Large intestine (tissue), 3 donors: ENCODE data around the gene EPS8. TPM values are rescaled to one million over a fixed set of nuclear protein-coding genes. Genes with fewer than 3 reads are reported as not detected.
"Not testable (repeated sequence)": the region's sequence is repeated elsewhere in the genome, so short reads cannot be mapped to it uniquely, and the experiment has no call there.

ENCODE experiments used
- DNase-seq, 2 donors: peaks; one replicate each; pipeline versions ENCODE4 v3.0.0 to v3.0.0-alpha.2; 2013
- H3K27ac ChIP-seq: one replicate; pipeline ENCODE4 v1.5.1; 2013; ENCODE audit warnings: low read length
- H3K27me3 ChIP-seq: 2 replicates; pipeline ENCODE4 v1.6.1; 2013; ENCODE audit warnings: low read length; ENCODE audit not compliant: control insufficient read depth, insufficient read depth
- H3K36me3 ChIP-seq: 2 replicates; pipeline ENCODE4 v1.6.1; 2013; ENCODE audit warnings: low read length; ENCODE audit not compliant: control insufficient read depth, insufficient read depth
- H3K4me1 ChIP-seq: one replicate; pipeline ENCODE4 v1.6.1; 2013; ENCODE audit warnings: low read length; ENCODE audit not compliant: control insufficient read depth, insufficient read depth
- H3K4me3 ChIP-seq: one replicate; pipeline ENCODE4 v1.5.1; 2013; ENCODE audit warnings: low read length
- H3K9me3 ChIP-seq: one replicate; pipeline ENCODE4 v1.6.1; 2013; ENCODE audit warnings: mild to moderate bottlenecking, low read depth, low read length, moderate library complexity; ENCODE audit not compliant: control insufficient read depth
- WGBS: methylation state at CpG from one replicate; pipeline ENCODE4 v1.1.5; 2013; ENCODE audit warnings: low lambda C conversion rate; ENCODE audit not compliant: insufficient coverage; 5-methylcytosine and 5-hydroxymethylcytosine counted together
- polyA plus RNA-seq: library from polyadenylated mRNA; unstranded; fragments of 120-200 nt; gene quantifications from one replicate; pipeline ENCODE4 v1.2.1, GENCODE V29; 2013

The EPS8 gene
- polyA plus RNA-seq, 1 donor, result 61.6 TPM

GRCh38 chr12:15762162-15762561 is 27.0 kb downstream of the EPS8 start:
- 100% methylated on average over 1 of the region's 7 CpGs for WGBS
- peaks cover 12% of the 10 kb centered on the region for H3K9me3 ChIP-seq
- not testable (repeated sequence) for H3K27ac ChIP-seq

GRCh38 chr12:15757553-15758255 is 31.5 kb downstream of the EPS8 start:
- peak; percentile 77 to 82 for DNase-seq
- H3K27ac ChIP-seq, result peak overlapping the region; percentile 67

More at GRCh38 chr12:15762162-15762561, 27.0 kb downstream of the EPS8 start:
- not testable (repeated sequence) for H3K4me3 ChIP-seq, H3K27me3 ChIP-seq, H3K36me3 ChIP-seq, DNase-seq, H3K4me1 ChIP-seq

GRCh38 chr12:15756822-15757221 is 32.4 kb downstream of the EPS8 start:
- H3K36me3 ChIP-seq, result no peaks in the 10 kb centered on the region
- no CpG with 5 or more reads among the region's 1 CpG for WGBS
- peaks cover 4% of the 10 kb centered on the region for H3K4me1 ChIP-seq
- no peak for DNase-seq
- H3K27ac ChIP-seq, result peak overlapping the region; percentile 9
- no peaks in the 10 kb centered on the region for H3K27me3 ChIP-seq
- peaks cover 8% of the 10 kb centered on the region for H3K9me3 ChIP-seq
- H3K4me3 ChIP-seq, result no peak overlapping the region

More at GRCh38 chr12:15757553-15758255, 31.5 kb downstream of the EPS8 start:
- peaks cover 4% of the 10 kb centered on the region for H3K4me1 ChIP-seq
- WGBS, result 90% methylated on average over 2 of the region's 7 CpGs
- peaks cover 9% of the 10 kb centered on the region for H3K9me3 ChIP-seq
- no peaks in the 10 kb centered on the region for H3K27me3 ChIP-seq
- H3K4me3 ChIP-seq, result no peak overlapping the region
- H3K36me3 ChIP-seq, result no peaks in the 10 kb centered on the region

GRCh38 chr12:15754233-15754632 is 35.0 kb downstream of the EPS8 start:
- Histone ChIP-seq H3K27me3 (no peaks in the 10 kb centered on the region), H3K4me3 (no peak overlapping the region), H3K9me3 (no peaks in the 10 kb centered on the region), H3K36me3 (no peaks in the 10 kb centered on the region), H3K4me1 (peaks cover 4% of the 10 kb centered on the region), H3K27ac (no peak overlapping the region)
- 100% methylated on average over 1 of the region's 2 CpGs for WGBS
- DNase-seq, result no peak

- Histone ChIP-seq H3K36me3 (no peaks in the 10 kb centered on the region), H3K9me3 (no peaks in the 10 kb centered on the region), H3K27me3 (no peaks in the 10 kb centered on the region), H3K27ac (no peak overlapping the region), H3K4me3 (no peak overlapping the region), H3K4me1 (peaks cover 4% of the 10 kb centered on the region)
- DNase-seq, result no peak
These were observed 36.4 kb downstream of the EPS8 start for GRCh38 chr12:15752785-15753184.

- no peak overlapping the region for H3K4me3 ChIP-seq
- no peak for DNase-seq
- H3K27ac ChIP-seq, result no peak overlapping the region
- no peaks in the 10 kb centered on the region for H3K36me3 ChIP-seq
- H3K4me1 ChIP-seq, result no peaks in the 10 kb centered on the region
- no peaks in the 10 kb centered on the region for H3K9me3 ChIP-seq
- no CpG with 5 or more reads among the region's 2 CpGs for WGBS
- H3K27me3 ChIP-seq, result no peaks in the 10 kb centered on the region
These were observed 37.4 kb downstream of the EPS8 start for GRCh38 chr12:15751741-15752140.

GRCh38 chr12:15749937-15750336 is 39.3 kb downstream of the EPS8 start:
- DNase-seq, result no peak
- no peaks in the 10 kb centered on the region for H3K27me3 ChIP-seq
- no peak overlapping the region for H3K4me3 ChIP-seq
- H3K4me1 ChIP-seq, result no peaks in the 10 kb centered on the region
- no CpG with 5 or more reads among the region's 4 CpGs for WGBS
- no peaks in the 10 kb centered on the region for H3K36me3 ChIP-seq
- H3K27ac ChIP-seq, result no peak overlapping the region
- no peaks in the 10 kb centered on the region for H3K9me3 ChIP-seq

- not testable (repeated sequence) for DNase-seq, H3K9me3 ChIP-seq
- WGBS, result no CpG with 5 or more reads among the region's 3 CpGs
These were observed 47.3 kb downstream of the EPS8 start for GRCh38 chr12:15741870-15742269.

GRCh38 chr12:15741082-15741481 is 48.1 kb downstream of the EPS8 start:
- WGBS, result no CpG with 5 or more reads among the region's 2 CpGs

More at GRCh38 chr12:15741870-15742269, 47.3 kb downstream of the EPS8 start:
- not testable (repeated sequence) for H3K27me3 ChIP-seq, H3K36me3 ChIP-seq, H3K4me3 ChIP-seq, H3K27ac ChIP-seq
- peaks cover 11% of the 10 kb centered on the region for H3K4me1 ChIP-seq

GRCh38 chr12:15740389-15740788 is 48.8 kb downstream of the EPS8 start:
- not testable (repeated sequence) for H3K36me3 ChIP-seq, H3K9me3 ChIP-seq, DNase-seq, H3K27me3 ChIP-seq, H3K27ac ChIP-seq, H3K4me3 ChIP-seq
- WGBS, result no CpG with 5 or more reads among the region's 5 CpGs
- peaks cover 21% of the 10 kb centered on the region for H3K4me1 ChIP-seq

More at GRCh38 chr12:15741082-15741481, 48.1 kb downstream of the EPS8 start:
- H3K27ac ChIP-seq, result no peak overlapping the region
- H3K4me3 ChIP-seq, result no peak overlapping the region
- H3K27me3 ChIP-seq, result no peaks in the 10 kb centered on the region
- DNase-seq, result no peak
- peaks cover 18% of the 10 kb centered on the region for H3K4me1 ChIP-seq
- no peaks in the 10 kb centered on the region for H3K36me3 ChIP-seq
- H3K9me3 ChIP-seq, result no peaks in the 10 kb centered on the region

- Histone ChIP-seq H3K9me3 (no peaks in the 10 kb centered on the region), H3K4me1 (peaks cover 23% of the 10 kb centered on the region), H3K36me3 (no peaks in the 10 kb centered on the region), H3K27me3 (no peaks in the 10 kb centered on the region), H3K27ac (peak overlapping the region; percentile 36), H3K4me3 (no peak overlapping the region)
- no peak for DNase-seq
- no CpG with 5 or more reads among the region's 3 CpGs for WGBS
These were observed 50.7 kb downstream of the EPS8 start for GRCh38 chr12:15738438-15739015.
